Measurements from ENCODE around the gene GPR55. TPM values are rescaled to one million over a fixed set of nuclear protein-coding genes. Genes with fewer than 3 reads are reported as not detected.

Gene GPR55
- polyA plus RNA-seq, 1 donor from 2014 or later = 1.9 TPM

- Mint-ChIP-seq H3K4me1 (peaks cover 11 to 13% (median 13%) of the 10 kb centered on the region in 3 donors), H3K27me3 (peaks cover 15% of the 10 kb centered on the region), H3K4me3 (peak overlapping the region; percentile 55 to 97 (median 86)), H3K27ac (peak overlapping the region in 1 of 3 donors; percentile 0), H3K36me3 (no peaks in the 10 kb centered on the region), H3K9me3 (no peaks in the 10 kb centered on the region)
These were observed 32.0 kb upstream of the GPR55 start for GRCh38 chr2:230956827-230957755.

DNA sequence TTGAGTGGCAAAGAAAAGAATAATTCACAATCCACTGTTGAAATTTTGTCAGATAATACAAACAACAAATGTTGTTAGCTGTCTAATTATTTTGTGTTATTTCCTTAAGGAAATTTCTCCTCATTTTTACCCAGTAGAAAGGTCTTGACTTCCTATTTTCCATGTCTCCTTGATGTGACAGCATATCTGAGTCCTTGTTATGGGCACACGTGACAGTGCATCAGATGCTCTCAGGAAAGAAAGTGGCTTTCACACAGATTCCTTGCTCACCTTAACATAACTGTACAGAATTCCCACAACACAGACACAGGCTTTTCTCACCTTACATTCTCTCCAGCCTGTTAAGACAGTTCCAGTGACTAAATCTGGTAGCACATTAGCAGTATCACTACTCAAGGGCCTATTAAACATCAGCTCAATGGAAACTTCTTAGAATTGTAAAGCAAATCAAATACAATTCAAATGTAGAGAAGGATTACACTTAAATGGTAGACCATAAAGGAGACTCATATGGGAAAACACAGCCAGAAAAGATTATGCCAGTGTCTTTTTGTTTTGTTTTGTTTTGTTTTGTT lies 30.2 kb upstream of the GPR55 start:
- H3K9me3 Mint-ChIP-seq = no peaks in the 10 kb centered on the region
- no peak overlapping the region for H3K4me3 Mint-ChIP-seq
- peaks cover 17 to 20% (median 18%) of the 10 kb centered on the region in 3 donors for H3K4me1 Mint-ChIP-seq
- no peak overlapping the region for H3K27ac Mint-ChIP-seq
- H3K27me3 Mint-ChIP-seq = peaks cover 17% of the 10 kb centered on the region
- H3K36me3 Mint-ChIP-seq = no peaks in the 10 kb centered on the region

GRCh38 chr2:230954746-230955145 lies 29.7 kb upstream of the GPR55 start:
- Mint-ChIP-seq H3K36me3 (no peaks in the 10 kb centered on the region), H3K4me1 (peaks cover 20 to 22% (median 21%) of the 10 kb centered on the region in 3 donors), H3K9me3 (no peaks in the 10 kb centered on the region), H3K27ac (no peak overlapping the region), H3K4me3 (no peak overlapping the region), H3K27me3 (peaks cover 17% of the 10 kb centered on the region)

DNA sequence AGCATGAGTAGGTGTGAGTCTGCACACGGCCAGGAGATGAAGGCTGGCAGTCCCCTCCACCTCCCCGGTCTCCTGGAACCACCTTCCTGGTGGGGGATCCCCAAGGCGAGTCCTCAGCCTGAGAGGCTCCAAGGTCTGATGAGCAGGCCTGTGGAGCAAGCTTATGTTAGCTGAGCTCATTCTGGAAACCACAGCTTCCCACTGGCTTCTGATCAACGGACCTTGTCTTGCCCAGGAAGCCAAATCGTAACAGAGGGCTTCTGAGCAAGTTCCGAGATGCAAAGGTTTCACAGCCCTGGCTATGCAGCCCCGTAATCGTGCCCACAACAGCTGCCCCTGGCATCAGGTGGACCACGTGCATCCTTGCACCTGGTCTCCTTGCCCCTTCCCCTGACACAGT lies 28.8 kb upstream of the GPR55 start:
- Mint-ChIP-seq H3K27ac (peak overlapping the region in 1 of 3 donors; percentile 21), H3K36me3 (no peaks in the 10 kb centered on the region), H3K4me1 (peaks cover 20 to 22% (median 21%) of the 10 kb centered on the region in 3 donors), H3K4me3 (no peak overlapping the region), H3K9me3 (no peaks in the 10 kb centered on the region), H3K27me3 (peaks cover 17% of the 10 kb centered on the region)

DNA sequence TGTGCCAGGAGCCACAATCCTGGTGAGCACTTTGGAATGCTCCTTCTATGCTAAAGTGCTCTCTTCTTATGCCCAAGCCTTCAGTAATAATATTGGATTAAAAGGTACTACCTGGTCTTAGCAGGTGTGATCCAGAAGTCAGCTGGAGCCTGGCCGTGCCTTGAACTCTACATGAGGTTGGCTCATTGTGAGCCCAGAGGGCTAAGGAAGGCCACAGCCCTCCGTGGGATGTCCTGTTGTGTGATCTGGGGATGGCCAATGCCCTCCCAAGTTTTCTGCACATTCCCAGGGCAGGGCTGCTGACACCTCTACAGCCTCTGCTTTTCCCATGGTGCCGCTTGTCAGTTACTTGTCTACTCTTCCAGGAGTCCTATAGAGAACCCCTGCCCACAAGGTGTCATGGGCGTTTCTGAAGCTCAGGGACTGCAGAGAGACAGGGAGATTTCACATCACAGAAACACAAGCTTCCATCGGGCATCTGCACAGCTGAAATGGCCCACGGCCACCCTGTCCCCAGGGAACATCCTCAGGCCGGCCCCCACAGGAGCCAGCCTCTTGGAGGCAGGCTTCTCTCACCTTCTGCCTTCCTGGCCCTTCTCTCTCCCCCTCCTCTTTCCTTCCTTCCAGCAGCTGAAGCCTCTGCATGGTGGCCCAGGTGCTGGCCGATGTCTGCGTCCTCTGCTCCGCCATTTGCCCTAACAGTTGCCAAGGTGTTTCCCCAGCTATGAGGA lies 27.3 kb upstream of the GPR55 start:
- Mint-ChIP-seq H3K27ac (no peak overlapping the region), H3K36me3 (no peaks in the 10 kb centered on the region), H3K27me3 (peaks cover 10% of the 10 kb centered on the region), H3K9me3 (no peaks in the 10 kb centered on the region), H3K4me3 (no peak overlapping the region), H3K4me1 (peaks cover 18 to 19% (median 18%) of the 10 kb centered on the region in 3 donors)

- no peak overlapping the region for H3K27ac Mint-ChIP-seq
- H3K27me3 Mint-ChIP-seq = peaks cover 4% of the 10 kb centered on the region
- H3K36me3 Mint-ChIP-seq = no peaks in the 10 kb centered on the region
- no peaks in the 10 kb centered on the region for H3K9me3 Mint-ChIP-seq
- H3K4me1 Mint-ChIP-seq = peaks cover 9 to 14% (median 12%) of the 10 kb centered on the region in 3 donors
- no peak overlapping the region for H3K4me3 Mint-ChIP-seq
These were observed 26.4 kb upstream of the GPR55 start for GRCh38 chr2:230951396-230951795.

- Mint-ChIP-seq H3K27me3 (peaks cover 4% of the 10 kb centered on the region), H3K36me3 (no peaks in the 10 kb centered on the region), H3K4me1 (peaks cover 9 to 14% (median 12%) of the 10 kb centered on the region in 3 donors), H3K27ac (no peak overlapping the region), H3K9me3 (no peaks in the 10 kb centered on the region), H3K4me3 (no peak overlapping the region)
These were observed 25.9 kb upstream of the GPR55 start for GRCh38 chr2:230950874-230951339.

GRCh38 chr2:230949966-230950873 lies 25.2 kb upstream of the GPR55 start:
- H3K9me3 Mint-ChIP-seq = no peaks in the 10 kb centered on the region
- peak overlapping the region in 1 of 4 donors; percentile 9 for H3K4me3 Mint-ChIP-seq
- no peak overlapping the region for H3K27ac Mint-ChIP-seq
- H3K36me3 Mint-ChIP-seq = no peaks in the 10 kb centered on the region
- peaks cover 4% of the 10 kb centered on the region for H3K27me3 Mint-ChIP-seq
- peaks cover 9 to 14% (median 12%) of the 10 kb centered on the region in 3 donors for H3K4me1 Mint-ChIP-seq

- Mint-ChIP-seq H3K27me3 (peaks cover 14% of the 10 kb centered on the region), H3K27ac (no peak overlapping the region), H3K4me1 (peaks cover 15 to 22% (median 21%) of the 10 kb centered on the region in 3 donors), H3K36me3 (no peaks in the 10 kb centered on the region), H3K9me3 (no peaks in the 10 kb centered on the region), H3K4me3 (peak overlapping the region in 1 of 4 donors; percentile 80)
These were observed 22.9 kb upstream of the GPR55 start for GRCh38 chr2:230947908-230948365.

DNA sequence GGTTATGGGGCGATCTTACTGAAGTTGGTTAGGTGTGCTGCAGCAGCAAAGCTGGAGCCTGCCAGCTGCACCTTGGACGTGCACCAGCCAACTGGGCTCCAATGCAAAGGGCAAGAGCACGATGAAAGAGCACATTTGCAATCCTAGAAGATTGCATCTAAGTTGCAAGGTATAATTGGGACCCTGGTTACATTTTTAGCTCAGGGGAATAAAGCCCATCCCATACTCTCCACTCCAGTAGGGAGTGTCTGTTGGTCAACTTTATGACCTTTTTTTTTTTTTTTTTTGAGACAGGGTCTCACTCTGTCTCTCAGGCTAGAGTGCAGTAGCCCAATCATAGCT lies 22.2 kb upstream of the GPR55 start:
- Mint-ChIP-seq H3K4me3 (no peak overlapping the region), H3K27me3 (peaks cover 14% of the 10 kb centered on the region), H3K36me3 (no peaks in the 10 kb centered on the region), H3K4me1 (peaks cover 15 to 22% (median 22%) of the 10 kb centered on the region in 3 donors), H3K9me3 (no peaks in the 10 kb centered on the region), H3K27ac (no peak overlapping the region)

DNA sequence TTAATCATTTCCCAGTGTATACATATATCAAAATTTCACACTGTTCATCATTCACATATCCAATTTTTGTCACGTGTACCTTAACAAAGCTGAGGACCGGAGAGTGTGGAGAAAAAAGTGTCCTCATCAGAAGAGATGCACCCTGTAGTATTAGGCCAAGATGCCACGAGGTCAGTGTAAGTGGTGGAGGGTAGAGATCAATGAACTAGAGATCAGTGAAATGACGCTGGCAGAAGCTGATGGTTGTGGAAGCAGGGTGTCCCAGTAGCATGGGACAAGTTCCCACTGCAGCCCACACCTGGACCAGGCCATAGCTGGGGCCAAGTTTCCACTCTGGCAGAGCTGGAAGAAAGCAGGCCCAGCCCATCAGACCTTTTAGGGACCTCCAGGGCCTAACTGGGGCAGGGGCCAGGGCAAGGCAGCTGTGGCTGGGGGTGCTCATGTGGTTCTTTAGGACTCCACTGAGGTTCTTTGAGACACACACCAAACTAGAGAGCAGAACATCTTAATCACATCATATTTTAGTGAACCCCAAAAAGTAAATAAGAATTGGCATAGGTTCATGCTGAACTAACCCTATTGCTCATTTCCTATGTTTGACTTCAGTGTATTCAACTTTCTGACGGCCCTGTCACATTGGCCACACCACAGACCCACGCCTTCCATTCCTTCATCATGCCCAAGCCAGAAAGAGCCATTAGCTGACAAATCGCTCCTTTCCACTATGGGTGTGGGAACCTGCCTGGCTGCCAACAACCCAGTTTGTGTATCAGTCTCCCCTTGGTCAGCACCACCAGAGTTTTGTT lies 21.6 kb upstream of the GPR55 start:
- Mint-ChIP-seq H3K27ac (no peak overlapping the region), H3K4me1 (peaks cover 15 to 22% (median 22%) of the 10 kb centered on the region in 3 donors), H3K36me3 (no peaks in the 10 kb centered on the region), H3K9me3 (no peaks in the 10 kb centered on the region), H3K27me3 (peaks cover 14% of the 10 kb centered on the region), H3K4me3 (no peak overlapping the region)

- Mint-ChIP-seq H3K4me3 (peak overlapping the region in 1 of 4 donors; percentile 76), H3K27me3 (peaks cover 12% of the 10 kb centered on the region), H3K36me3 (no peaks in the 10 kb centered on the region), H3K4me1 (peaks cover 6 to 15% (median 13%) of the 10 kb centered on the region in 3 donors), H3K9me3 (no peaks in the 10 kb centered on the region), H3K27ac (no peak overlapping the region)
These were observed 19.8 kb upstream of the GPR55 start for GRCh38 chr2:230944757-230945372.

DNA sequence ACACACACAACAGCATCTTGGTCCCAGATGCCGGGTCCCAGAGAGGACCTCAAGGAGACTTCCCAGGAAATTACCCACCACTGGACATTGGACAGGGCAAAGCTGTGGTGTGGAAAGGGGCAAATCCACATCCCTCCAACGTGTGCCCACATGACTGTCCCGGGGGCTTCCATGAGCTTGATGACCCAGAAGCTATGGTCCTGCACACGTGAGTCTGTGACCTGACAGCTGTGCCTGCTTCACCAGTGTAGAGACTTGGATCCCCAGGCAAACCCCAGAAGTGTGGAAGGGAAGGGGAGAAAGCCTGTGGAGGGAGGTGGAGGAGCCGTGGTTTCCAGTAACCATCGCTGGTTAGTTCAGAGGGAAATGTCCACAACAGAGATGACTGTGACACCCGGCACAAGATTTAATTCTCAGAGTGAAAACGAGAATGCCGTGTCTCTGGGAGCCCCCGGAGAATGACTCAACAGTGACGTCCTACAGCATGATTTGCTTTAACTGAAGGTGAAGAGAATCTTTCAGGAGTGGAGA lies 19.1 kb upstream of the GPR55 start:
- Mint-ChIP-seq H3K4me1 (peaks cover 6 to 15% (median 13%) of the 10 kb centered on the region in 3 donors), H3K36me3 (no peaks in the 10 kb centered on the region), H3K9me3 (no peaks in the 10 kb centered on the region), H3K27ac (no peak overlapping the region), H3K4me3 (peak overlapping the region in 2 of 4 donors; percentile 20 to 88), H3K27me3 (peaks cover 14% of the 10 kb centered on the region)
